ENCODE measurements around the gene MRPL33.

MRPL33 gene

DNA sequence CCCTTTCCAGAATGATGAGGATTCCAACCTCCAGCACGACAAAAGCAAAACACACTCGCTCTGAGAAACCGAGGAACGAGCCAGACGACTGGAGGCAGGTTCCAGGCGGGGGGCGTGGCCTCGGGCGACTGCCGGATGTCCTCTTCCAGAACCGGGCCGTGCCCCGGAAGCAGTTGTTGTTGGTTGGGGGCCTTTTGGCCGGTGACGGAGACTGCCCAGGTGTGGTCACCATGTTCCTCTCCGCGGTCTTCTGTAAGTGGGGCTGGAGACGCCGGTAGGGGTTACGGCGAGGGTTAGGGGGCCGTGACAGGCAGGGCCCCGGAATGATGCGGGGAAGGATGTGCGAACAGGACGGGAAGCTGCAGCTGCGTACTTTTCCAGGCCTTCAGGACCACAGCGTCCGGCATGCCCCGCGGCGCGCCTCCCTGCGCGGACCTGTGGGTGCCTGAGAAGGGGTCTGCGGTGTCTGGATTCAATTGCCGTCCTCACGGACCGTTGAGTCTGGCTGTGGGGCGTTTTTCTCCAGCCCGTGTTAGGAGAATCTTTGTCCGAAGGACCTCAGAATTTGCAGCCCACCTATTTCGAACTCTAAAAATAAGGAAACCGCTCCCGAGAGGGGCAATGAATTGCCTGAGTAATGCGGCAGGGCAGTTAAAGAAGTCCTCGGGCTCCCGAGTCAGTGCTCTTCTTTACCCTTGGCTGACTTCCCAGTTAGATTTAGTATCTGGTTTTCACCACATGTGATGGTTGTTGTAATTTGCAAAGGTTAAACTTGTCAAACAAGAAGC lies at the start of gene MRPL33:
TSS of gene MRPL33 (plus strand) at position 172 of the 788 bp plus-strand sequence. CDS start at position 231, 59 bp downstream.
- TF ChIP-seq, protein P1, sequence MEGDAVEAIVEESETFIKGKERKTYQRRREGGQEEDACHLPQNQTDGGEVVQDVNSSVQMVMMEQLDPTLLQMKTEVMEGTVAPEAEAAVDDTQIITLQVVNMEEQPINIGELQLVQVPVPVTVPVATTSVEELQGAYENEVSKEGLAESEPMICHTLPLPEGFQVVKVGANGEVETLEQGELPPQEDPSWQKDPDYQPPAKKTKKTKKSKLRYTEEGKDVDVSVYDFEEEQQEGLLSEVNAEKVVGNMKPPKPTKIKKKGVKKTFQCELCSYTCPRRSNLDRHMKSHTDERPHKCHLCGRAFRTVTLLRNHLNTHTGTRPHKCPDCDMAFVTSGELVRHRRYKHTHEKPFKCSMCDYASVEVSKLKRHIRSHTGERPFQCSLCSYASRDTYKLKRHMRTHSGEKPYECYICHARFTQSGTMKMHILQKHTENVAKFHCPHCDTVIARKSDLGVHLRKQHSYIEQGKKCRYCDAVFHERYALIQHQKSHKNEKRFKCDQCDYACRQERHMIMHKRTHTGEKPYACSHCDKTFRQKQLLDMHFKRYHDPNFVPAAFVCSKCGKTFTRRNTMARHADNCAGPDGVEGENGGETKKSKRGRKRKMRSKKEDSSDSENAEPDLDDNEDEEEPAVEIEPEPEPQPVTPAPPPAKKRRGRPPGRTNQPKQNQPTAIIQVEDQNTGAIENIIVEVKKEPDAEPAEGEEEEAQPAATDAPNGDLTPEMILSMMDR (IDR thresholded peaks at IDR 0.05; ENCODE audit: low read depth, low read length, missing control alignments) = no peak
- H3K4me3 ChIP-seq (ENCODE audit: low read depth, low read length) = peak within 1 kb of the TSS; percentile 74
- in situ Hi-C loops (cut with HindIII; ENCODE audit: low sequenced_read_pairs) = no loop called here
- peak; percentile 75 for DNase-seq (ENCODE audit: low read depth)

DNA sequence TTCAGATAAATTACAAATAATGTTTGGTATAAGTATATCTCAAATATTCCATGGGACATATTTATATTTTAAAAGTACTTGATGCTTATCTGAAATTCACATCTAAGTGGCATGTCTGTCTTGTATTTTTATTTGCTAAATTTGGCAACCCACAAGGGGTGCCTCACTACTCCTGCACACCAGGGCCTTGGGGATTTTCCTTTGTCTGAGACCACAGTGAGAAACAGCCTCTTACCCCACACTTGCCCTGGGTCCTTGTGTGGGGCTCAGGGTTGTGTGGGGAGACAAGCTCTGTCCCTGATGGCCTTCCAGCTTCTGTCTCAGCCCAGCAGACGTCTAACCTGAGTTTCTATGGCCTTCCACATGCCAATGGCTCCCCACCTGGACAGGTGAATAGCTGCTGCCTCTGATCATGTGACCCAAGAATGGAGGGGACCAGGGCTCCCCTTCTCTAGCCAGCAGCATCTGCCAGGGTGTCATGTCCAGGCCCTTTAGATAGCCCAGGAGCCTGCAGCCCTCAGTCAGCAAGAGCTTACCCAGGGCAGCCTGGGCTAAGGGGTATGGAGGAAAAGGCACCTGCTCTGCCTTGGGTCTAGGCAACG lies 49.5 kb upstream of the MRPL33 start:
- in situ Hi-C loops (cut with HindIII; ENCODE audit: low sequenced_read_pairs) = no loop called here
- TF ChIP-seq, protein P1 (IDR thresholded peaks at IDR 0.05; ENCODE audit: low read depth, low read length, missing control alignments) = no peak
- DNase-seq (ENCODE audit: low read depth) = no peak
- no peak overlapping the region for H3K4me3 ChIP-seq (ENCODE audit: low read depth, low read length)

DNA sequence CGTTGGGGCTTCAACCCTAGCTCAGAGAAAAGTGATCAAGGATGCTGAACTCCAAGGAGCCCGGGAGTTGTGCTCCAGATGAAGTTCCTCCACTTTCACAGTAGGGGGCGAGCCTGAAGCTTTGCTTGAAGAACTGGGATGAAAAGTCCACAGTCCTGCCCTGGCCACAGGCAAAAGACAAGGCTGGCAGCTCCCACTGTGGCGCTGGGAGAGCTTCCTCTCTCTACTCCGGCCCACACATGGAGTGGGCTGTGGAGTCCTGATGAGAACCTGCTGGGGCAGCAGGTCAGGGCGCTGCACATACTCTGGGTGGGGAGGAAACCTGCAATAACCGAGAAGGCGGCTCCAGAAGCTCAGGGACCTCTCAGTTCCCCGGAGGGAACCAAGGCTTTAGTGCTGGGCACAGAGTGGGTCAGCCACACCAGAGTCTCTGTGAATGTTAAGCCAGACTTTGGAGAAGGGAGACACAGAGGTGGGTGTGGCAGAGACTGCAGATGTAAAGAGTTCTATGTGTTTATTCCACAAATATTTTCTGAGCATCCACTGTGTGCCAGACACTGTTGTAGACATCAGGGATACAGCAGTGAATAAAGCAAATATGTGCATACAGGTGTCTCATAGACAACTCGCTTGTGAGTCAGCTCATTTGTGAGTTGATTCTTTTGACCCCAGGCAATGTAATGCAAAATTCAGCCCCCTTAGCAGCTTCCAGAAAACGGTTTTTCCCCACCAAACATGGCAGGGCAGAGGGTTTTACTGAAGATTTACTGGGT lies 48.0 kb upstream of the MRPL33 start:
- TF ChIP-seq, protein P1 (IDR thresholded peaks at IDR 0.05; ENCODE audit: low read depth, low read length, missing control alignments) = peak; percentile 92
- in situ Hi-C loops (cut with HindIII; ENCODE audit: low sequenced_read_pairs) = no loop called here
- H3K4me3 ChIP-seq (ENCODE audit: low read depth, low read length) = no peak overlapping the region
- DNase-seq (ENCODE audit: low read depth) = peak; percentile 67

DNA sequence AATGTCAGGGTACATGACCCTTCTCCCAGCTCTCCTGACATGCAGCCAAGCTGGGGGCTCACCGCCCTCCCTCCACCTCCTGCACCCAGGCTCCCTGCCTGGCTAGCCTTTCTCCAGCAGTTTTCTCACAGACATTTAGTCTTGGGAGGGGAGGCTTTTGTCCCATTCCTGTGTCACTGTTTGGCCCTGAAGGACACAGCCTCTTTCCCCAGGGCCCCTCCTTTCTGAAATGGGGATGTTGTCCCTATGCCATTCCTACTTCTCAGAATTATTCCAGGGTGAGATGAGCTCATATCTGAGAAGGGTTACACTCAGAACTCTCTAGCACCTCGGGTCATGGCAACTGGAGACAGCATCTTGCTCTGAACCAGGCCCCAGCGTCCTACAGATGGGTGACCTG lies 47.3 kb upstream of the MRPL33 start:
- H3K4me3 ChIP-seq (ENCODE audit: low read depth, low read length) = no peak overlapping the region
- TF ChIP-seq, protein P1 (IDR thresholded peaks at IDR 0.05; ENCODE audit: low read depth, low read length, missing control alignments) = no peak
- in situ Hi-C loops (cut with HindIII; ENCODE audit: low sequenced_read_pairs) = no loop called here
- no peak for DNase-seq (ENCODE audit: low read depth)

DNA sequence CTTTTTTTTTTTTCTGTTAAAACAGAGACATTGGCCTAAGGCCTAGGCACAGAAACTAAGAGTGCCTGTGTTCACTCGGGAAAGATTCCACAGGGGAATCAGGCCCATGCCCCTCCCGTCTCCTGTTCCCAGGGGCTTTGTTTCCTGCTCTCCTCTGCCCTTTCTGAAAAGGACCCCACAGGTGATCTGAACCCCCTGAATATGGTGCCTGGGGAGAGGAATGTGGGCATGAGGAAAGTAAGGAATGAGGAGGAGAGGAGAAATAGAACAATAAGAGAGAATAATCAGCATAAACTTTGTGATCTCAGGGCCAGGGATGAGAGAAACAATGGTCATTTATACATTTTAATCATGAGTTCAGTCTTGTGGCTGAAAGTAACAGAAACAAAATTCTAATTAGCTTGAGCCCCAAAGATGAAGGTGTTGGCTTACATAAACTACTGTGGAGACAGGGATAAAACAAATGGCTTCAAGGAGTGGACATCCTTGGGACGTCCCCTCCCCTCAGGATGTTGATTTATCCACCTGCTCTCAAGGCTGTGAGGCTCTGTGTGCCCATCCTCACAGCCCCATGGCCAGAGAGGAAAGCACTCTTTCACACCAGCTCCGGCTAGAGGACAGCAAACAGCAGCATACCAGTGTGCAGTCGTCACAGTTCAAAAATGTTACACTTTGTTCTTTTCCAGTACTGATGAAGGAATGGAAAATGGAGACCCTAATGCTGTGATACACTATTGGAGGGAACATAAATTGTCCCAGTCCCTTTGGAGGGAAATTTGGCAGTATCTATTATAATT lies 46.4 kb upstream of the MRPL33 start:
- in situ Hi-C loops (cut with HindIII; ENCODE audit: low sequenced_read_pairs) = no loop called here
- TF ChIP-seq, protein P1 (IDR thresholded peaks at IDR 0.05; ENCODE audit: low read depth, low read length, missing control alignments) = no peak
- no peak for DNase-seq (ENCODE audit: low read depth)
- H3K4me3 ChIP-seq (ENCODE audit: low read depth, low read length) = no peak overlapping the region

DNA sequence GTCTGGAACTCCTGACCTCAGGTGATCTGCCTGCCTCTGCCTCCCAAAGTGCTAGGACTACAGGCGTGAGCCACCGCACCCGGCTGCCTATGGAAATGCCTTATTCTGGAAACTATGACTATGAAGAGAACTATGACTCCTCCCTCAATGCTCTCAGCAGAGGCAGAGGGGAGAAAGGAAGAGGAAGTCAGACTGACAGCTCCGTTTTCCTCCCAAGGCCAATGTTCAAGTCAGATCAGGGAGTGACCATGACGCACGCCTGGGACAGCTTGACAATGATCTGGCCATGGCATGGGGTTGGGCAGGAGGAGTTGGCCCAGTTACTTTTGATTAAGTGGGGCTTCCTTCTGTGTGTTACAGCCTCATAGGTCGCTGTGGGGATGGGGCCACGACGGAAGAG lies 44.3 kb upstream of the MRPL33 start:
- TF ChIP-seq, protein P1 (IDR thresholded peaks at IDR 0.05; ENCODE audit: low read depth, low read length, missing control alignments) = no peak
- no peak for DNase-seq (ENCODE audit: low read depth)
- H3K4me3 ChIP-seq (ENCODE audit: low read depth, low read length) = no peak overlapping the region
- in situ Hi-C loops (cut with HindIII; ENCODE audit: low sequenced_read_pairs) = no loop called here

Measured in astrocyte of the cerebellum (primary cell).